Central memory CD8-positive, alpha-beta T cell (primary cell): ENCODE measurements around the gene RALBP1.
"Not testable (repeated sequence)": the region's sequence is repeated elsewhere in the genome, so short reads cannot be mapped to it uniquely, and the experiment has no call there.

Experiments used
- ATAC-seq: fragments of 150-1000 bp; cut with Tn5 transposase; replicated peaks from 2 replicates; pipeline ENCODE4 v1.10.0; 2022; ENCODE audit warnings: mild to moderate bottlenecking, moderate FRiP score, moderate number of reproducible peaks; ENCODE audit not compliant: poor library complexity, severe bottlenecking; ENCODE audit errors: extremely low read depth
- DNase-seq, 2 donors: peaks; one replicate each; pipeline ENCODE4 v3.0.0; 2021; ENCODE audit warnings: low spot score in 2 of 2
- H3K27ac Mint-ChIP-seq: one replicate; pipeline ENCODE4 v1.8.0; 2022; ENCODE audit warnings: low read depth, mild to moderate bottlenecking, moderate library complexity, mixed read lengths
- H3K27me3 Mint-ChIP-seq: one replicate; pipeline ENCODE4 v1.8.0; 2022; ENCODE audit warnings: mixed read lengths
- H3K36me3 Mint-ChIP-seq: one replicate; pipeline ENCODE4 v1.8.0; 2022; ENCODE audit warnings: mild to moderate bottlenecking, moderate library complexity, mixed read lengths; ENCODE audit not compliant: insufficient read depth
- H3K4me1 Mint-ChIP-seq: one replicate; pipeline ENCODE4 v1.8.0; 2022; ENCODE audit warnings: mixed read lengths
- H3K4me3 Mint-ChIP-seq: one replicate; pipeline ENCODE4 v1.8.0; 2022; ENCODE audit warnings: mild to moderate bottlenecking, moderate library complexity, mixed read lengths
- H3K9me3 Mint-ChIP-seq: one replicate; pipeline ENCODE4 v1.8.0; 2022; ENCODE audit warnings: mixed read lengths

Gene RALBP1

DNA sequence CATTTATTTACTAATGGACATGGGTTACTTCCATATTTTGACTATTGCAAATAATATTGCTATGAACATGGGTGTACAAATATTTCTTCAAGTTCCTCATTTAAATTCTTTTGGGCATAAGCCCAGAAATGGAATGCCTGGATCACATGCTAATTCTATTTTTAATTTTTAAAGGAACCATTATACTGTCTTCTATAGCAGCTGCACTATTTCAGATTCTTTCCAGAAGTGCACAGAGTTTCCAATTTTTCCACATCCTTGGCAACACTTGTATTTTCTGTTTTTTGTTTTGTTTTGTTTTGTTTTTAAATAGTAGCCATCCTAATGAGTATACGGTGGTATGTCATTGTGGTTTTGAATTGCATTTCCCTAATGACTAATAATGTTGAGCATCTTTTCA, 8.5 kb upstream of the RALBP1 start:
- Mint-ChIP-seq H3K27ac (no peak overlapping the region), H3K4me1 (no peaks in the 10 kb centered on the region), H3K4me3 (no peak overlapping the region), H3K27me3 (peaks cover 12% of the 10 kb centered on the region), H3K9me3 (peaks cover 6% of the 10 kb centered on the region), H3K36me3 (no peaks in the 10 kb centered on the region)
- no peak for ATAC-seq
- no peak for DNase-seq

DNA sequence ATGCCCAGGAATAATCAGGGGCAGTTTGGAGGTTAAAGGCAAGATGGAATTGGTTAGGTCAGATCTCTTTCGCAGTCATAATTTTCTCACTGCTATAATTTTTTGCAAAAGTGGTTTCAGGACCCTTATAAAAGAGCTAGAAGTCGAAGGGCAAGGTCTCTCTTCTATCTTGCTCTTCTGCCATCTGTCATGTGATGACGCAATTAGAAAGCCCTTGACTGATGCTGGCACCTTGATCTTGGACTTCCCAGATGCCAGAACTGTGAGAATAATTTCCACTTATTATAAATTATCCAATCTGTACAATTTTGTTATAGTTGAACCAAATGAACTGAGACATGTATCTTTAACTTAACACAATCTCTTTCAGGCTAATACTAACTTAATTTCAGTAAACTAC, 6.3 kb upstream of the RALBP1 start:
- H3K36me3 Mint-ChIP-seq, result no peaks in the 10 kb centered on the region
- H3K9me3 Mint-ChIP-seq, result peaks cover 6% of the 10 kb centered on the region
- DNase-seq (no peak), ATAC-seq (no peak)
- H3K27ac Mint-ChIP-seq, result no peak overlapping the region
- no peak overlapping the region for H3K4me3 Mint-ChIP-seq
- peaks cover 22% of the 10 kb centered on the region for H3K27me3 Mint-ChIP-seq
- no peaks in the 10 kb centered on the region for H3K4me1 Mint-ChIP-seq

DNA sequence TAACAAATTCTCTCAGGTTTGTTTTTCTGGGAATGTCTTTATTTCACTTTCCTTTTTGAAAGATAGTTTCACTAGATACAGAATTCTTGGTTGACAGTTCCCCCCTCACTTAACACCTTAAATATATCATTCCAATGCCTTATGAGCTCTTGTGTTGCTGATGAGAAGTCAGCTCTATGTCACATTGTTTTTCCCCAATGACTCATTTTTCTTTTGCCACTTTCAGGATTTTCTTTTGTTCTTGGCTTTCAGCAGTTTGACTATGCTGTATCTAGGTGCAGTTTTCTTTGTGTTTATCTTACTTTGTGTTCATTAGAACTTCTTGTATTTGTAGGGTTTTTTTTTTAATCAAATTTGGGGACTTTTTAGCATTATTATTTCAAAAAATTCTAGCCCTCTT, 5.6 kb upstream of the RALBP1 start:
- H3K27me3 Mint-ChIP-seq, result peaks cover 26% of the 10 kb centered on the region
- no peak overlapping the region for H3K27ac Mint-ChIP-seq
- no peak for ATAC-seq

DNA sequence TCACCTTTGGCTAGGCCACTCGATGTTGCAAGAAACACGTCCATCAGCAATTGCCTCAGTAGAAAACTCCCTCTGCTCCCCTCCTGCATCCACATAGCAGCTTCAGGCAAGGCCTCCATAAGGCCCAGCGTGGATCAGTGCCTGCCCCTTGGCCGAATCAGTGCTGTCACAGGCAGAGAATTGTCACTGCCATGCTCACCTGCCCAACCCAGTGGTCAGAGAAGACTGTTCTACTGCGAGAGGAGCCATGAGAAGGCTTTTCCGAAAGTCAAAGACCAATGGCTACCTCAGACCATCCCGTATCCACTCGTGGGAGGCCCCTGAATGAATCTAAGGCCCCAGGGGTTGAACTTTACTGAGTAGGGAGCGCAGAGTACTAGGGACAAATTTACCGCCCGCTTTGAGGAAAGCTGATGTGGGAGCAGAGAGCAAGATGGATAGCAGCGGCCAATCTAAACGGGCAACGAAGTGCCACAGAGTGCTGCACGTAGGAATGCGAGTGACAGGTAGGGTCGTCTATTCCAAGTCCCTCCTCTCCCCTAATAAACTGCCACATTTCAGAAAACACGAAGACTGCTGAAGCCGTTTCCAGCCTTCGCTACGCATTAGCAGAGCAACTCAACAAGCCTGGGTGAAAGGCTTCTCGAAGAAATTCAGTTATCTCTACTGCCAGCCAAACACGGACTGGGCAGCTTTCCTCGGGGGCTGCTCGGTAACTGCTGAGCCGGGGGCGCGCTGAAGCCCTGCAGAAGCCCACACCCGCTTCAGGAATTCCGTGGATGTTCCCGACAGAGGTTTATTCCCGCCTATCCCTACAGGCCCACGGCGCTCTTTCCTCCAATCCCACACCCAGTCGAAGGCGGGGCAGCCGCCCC, 968 bp upstream of the RALBP1 start:
- DNase-seq (no peak), ATAC-seq (no peak)
- H3K27me3 Mint-ChIP-seq, result peaks cover 26% of the 10 kb centered on the region
- H3K27ac Mint-ChIP-seq, result peak overlapping the region; percentile 94
- no peaks in the 10 kb centered on the region for H3K9me3 Mint-ChIP-seq
- peak overlapping the region; percentile 97 for H3K4me3 Mint-ChIP-seq
- peaks cover 10% of the 10 kb centered on the region for H3K36me3 Mint-ChIP-seq
- H3K4me1 Mint-ChIP-seq, result peaks cover 30% of the 10 kb centered on the region

More for the DNA sequence above, 5.6 kb upstream of the RALBP1 start:
- no peak for DNase-seq
- H3K9me3 Mint-ChIP-seq, result peaks cover 6% of the 10 kb centered on the region
- peaks cover 2% of the 10 kb centered on the region for H3K36me3 Mint-ChIP-seq
- H3K4me1 Mint-ChIP-seq, result peaks cover 2% of the 10 kb centered on the region
- H3K4me3 Mint-ChIP-seq, result no peak overlapping the region

DNA sequence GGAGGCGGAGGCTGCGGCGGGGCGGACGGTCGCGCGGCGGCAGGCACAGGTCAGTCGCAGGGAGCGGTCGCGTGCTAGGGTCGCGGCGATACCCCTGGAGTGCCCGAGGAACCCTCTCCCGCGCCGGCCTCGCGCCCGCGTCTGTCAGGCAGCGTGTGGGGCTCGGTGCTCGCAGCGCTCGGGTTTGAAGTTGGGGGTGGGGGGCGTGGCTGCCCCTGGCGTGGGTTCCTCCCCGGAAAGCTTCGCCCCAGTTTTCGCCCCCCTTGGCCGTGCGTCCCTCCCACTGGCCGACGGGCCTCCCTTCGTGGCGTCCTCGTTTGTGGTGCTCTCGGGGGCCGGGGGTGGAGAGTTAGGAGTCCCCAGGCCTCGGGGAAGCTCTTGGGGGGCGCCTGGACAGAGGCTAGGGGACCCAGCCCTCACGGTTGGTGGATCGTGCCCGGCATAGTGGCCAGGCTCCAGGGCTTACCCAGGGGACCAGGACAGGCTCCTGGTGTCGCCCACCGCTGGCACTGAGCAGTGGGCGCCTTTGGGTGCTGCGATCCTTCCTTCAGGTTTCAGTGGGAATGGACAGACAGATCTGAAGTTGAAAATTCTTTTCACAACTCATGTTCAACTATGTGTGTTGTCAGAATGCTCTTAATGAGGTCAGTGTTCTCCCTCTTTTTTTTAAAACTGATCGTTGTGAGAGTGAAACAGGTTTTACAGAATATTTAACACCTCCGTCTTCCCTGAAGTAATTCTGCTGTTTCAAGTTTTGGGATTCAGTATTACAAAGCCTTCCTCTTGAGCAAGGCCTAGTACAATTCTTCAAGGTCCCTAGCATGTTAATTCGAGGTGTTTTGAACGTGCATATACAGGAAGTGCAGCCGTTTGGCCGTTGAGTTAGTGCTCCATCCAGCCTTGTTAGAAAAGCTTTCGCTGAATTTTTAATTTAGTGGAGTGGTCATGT, 604 bp downstream of the RALBP1 start:
- H3K4me3 Mint-ChIP-seq, result peak overlapping the region; percentile 97
- DNase-seq, result peak; percentile 25 to 41
- H3K27ac Mint-ChIP-seq, result peak overlapping the region; percentile 94
- ATAC-seq, result peak; percentile 29
- peaks cover 14% of the 10 kb centered on the region for H3K36me3 Mint-ChIP-seq
- peaks cover 38% of the 10 kb centered on the region for H3K4me1 Mint-ChIP-seq
- H3K27me3 Mint-ChIP-seq, result peaks cover 26% of the 10 kb centered on the region
- no peaks in the 10 kb centered on the region for H3K9me3 Mint-ChIP-seq

DNA sequence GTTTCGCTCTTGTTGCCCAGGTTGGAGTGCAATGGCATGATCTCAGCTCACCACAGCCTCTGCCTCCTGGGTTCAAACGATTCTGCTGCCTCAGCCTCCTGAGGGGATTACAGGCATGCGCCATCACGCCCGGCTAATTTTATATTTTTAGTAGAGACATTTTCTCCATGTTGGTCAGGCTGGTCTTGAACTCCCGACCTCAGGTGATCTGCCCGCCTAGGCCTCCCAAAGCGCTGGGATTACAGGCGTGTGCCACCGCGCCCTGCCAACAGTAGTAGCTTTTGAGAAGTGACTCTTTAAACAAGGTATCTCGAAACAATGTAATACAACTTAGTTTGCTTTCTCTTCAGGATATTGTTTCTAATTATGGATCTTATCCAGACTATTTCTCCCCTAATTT, 1.6 kb downstream of the RALBP1 start:
- peak overlapping the region; percentile 97 for H3K4me3 Mint-ChIP-seq
- peaks cover 24% of the 10 kb centered on the region for H3K27me3 Mint-ChIP-seq
- peaks cover 45% of the 10 kb centered on the region for H3K4me1 Mint-ChIP-seq
- H3K9me3 Mint-ChIP-seq, ATAC-seq, DNase-seq: not testable (repeated sequence)
- peaks cover 17% of the 10 kb centered on the region for H3K36me3 Mint-ChIP-seq
- H3K27ac Mint-ChIP-seq, result peak overlapping the region; percentile 83

DNA sequence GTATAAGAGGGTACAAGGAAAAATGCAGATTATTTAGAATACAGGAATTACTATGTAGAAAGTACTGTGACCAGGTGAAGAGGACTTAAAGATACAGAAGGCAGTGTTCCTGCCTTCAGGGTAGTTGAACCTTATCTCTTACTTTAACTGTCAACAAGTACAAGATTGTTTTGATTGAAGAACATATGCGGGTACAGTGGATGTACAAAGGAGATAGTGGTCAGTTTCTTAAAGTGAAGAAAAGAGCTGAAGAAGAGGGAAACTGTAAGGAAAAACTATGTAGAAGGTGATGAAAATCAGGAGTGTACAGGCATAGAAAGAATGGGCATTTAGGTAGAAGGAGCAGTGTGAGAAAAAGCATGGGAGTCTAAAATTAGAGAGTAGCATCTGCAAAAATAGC, 2.2 kb downstream of the RALBP1 start:
- Mint-ChIP-seq H3K27ac (peak overlapping the region; percentile 2), H3K4me1 (peaks cover 51% of the 10 kb centered on the region), H3K9me3 (no peaks in the 10 kb centered on the region), H3K27me3 (peaks cover 18% of the 10 kb centered on the region), H3K4me3 (no peak overlapping the region), H3K36me3 (peaks cover 17% of the 10 kb centered on the region)
- ATAC-seq (no peak), DNase-seq (no peak)

DNA sequence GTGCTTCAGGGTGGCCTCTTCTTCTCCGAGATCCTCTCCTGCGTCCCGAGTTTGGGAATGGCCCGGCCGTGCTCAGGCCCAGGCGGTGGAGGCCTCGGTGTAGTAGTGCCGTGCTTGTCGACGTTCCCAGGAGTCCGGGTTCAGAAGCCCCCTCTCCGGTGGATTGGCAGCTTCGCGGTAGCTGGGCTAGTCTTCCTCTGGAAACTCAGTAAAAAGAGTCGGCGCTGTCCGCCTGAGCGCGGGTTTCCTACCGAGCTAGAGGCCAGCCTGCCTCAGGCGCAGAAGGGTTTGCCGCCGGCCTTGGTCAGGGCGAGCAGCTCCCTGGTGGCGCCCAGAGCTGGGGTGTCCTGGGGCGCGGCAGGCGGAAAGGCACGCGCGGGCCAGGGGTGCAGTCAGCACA, 3.2 kb downstream of the RALBP1 start:
- H3K4me1 Mint-ChIP-seq, result peaks cover 60% of the 10 kb centered on the region

DNA sequence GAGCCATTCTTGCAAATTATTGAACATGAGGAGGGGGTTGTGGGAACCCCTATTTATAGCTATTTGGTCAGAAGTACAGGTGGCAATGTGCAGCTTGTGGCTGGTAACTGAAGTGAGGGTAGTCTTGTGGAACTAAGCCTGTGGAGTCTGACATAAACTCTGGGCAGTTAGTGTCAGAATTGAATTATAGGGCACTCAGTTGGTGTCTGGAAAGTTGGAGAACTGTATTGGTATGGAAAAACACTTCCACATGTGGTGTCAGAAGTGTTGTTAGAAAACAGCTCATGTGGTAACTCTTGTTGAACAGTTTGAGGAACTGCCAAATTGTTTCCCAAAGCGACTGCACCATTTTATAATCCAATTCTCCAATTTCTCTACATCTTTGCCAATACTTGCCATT, 7.5 kb downstream of the RALBP1 start:
- no peak overlapping the region for H3K4me3 Mint-ChIP-seq
- peaks cover 4% of the 10 kb centered on the region for H3K9me3 Mint-ChIP-seq
- peaks cover 57% of the 10 kb centered on the region for H3K4me1 Mint-ChIP-seq
- H3K27me3 Mint-ChIP-seq, result no peaks in the 10 kb centered on the region
- ATAC-seq (no peak), DNase-seq (no peak)
- peaks cover 10% of the 10 kb centered on the region for H3K36me3 Mint-ChIP-seq
- no peak overlapping the region for H3K27ac Mint-ChIP-seq

More for the DNA sequence above, 3.2 kb downstream of the RALBP1 start:
- Mint-ChIP-seq H3K9me3 (no peaks in the 10 kb centered on the region), H3K27me3 (peaks cover 9% of the 10 kb centered on the region), H3K36me3 (peaks cover 17% of the 10 kb centered on the region), H3K4me3 (no peak overlapping the region), H3K27ac (no peak overlapping the region)
- ATAC-seq (no peak), DNase-seq (no peak)

DNA sequence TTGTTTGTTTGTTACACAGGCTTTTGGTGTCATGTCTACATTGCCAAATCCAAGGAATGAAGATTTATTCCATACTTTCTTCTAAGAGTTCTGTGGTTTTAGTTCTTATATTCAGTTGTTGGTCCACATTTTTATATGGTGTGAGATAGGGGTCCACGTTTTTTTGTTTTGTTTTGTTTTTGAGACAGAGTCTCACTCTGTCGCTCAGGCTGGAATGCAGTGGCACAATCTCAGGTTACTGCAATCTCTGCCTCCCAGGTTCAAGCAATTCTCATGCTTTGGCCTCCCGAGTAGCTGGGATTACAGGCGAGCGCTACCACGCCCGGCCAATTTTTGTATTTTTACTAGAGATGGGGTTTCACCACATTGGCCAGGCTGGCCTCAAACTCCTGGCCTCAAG, 8.2 kb downstream of the RALBP1 start:
- H3K27ac Mint-ChIP-seq, result no peak overlapping the region
- no peaks in the 10 kb centered on the region for H3K27me3 Mint-ChIP-seq
- ATAC-seq, result no peak
- no peak for DNase-seq
- H3K4me3 Mint-ChIP-seq, result no peak overlapping the region
- peaks cover 10% of the 10 kb centered on the region for H3K36me3 Mint-ChIP-seq
- H3K4me1 Mint-ChIP-seq, result peaks cover 62% of the 10 kb centered on the region
- H3K9me3 Mint-ChIP-seq, result peaks cover 9% of the 10 kb centered on the region

DNA sequence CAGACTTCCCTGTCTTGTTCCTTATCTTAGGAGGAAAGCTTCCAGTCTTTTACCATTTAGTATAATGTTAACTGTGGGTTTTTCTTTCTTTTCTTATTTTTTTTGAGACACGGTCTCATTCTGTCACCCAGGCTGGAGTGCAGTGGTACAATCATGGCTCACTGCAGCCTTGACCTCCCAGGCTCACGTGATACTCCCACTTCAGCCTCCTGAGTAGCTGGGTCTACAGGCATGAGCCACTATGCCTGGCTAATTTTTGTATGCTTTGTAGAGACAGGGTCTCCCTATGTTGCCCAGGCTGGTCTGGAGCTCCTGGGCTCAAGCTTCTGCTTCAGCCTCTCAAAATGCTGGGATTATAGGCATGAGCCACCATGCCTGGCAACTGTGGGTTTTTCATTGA, 9.5 kb downstream of the RALBP1 start:
- not testable (repeated sequence) for ATAC-seq, H3K27me3 Mint-ChIP-seq, H3K27ac Mint-ChIP-seq, H3K36me3 Mint-ChIP-seq, H3K9me3 Mint-ChIP-seq, H3K4me3 Mint-ChIP-seq, DNase-seq
- peaks cover 63% of the 10 kb centered on the region for H3K4me1 Mint-ChIP-seq

DNA sequence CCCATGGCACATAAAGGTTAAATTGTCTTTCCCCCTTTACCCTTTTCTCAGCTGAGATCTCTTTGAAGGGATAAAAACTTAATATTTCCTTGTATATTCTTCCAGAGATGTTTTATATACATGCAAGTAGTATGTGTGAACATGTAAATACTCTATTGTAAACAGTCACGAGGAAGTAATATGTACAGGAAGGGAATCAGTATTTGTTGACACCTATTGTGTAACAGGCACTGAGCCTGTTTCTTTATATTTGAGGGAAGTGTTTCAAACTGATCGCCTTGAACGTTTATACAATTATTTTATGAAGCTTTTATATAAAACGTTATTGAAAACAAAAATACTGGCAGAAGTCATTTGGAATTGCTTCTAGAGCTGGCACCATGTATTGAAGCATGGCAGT, 13.2 kb downstream of the RALBP1 start:
- Mint-ChIP-seq H3K4me1 (peaks cover 47% of the 10 kb centered on the region), H3K27ac (no peak overlapping the region), H3K27me3 (no peaks in the 10 kb centered on the region), H3K9me3 (peaks cover 9% of the 10 kb centered on the region), H3K36me3 (peaks cover 3% of the 10 kb centered on the region), H3K4me3 (no peak overlapping the region)
- no peak for ATAC-seq
- no peak for DNase-seq
